H54 (cell line): ENCODE data around the gene VAV3.

ENCODE experiments used
- DNase-seq: peaks from one replicate; pipeline ENCODE4 v3.0.0; 2011; ENCODE audit warnings: low spot score, mixed read lengths; ENCODE audit not compliant: insufficient read length
- FAIRE-seq: peaks from 3 replicates; lab custom pipeline; 2011; peaks lifted over from hg19 to GRCh38; lab: Jason Lieb, UNC
- POLR2A ChIP-seq: IDR thresholded peaks from 2 replicates; pipeline ENCODE4 v1.6.1; 2011; ENCODE audit warnings: low read depth, mild to moderate bottlenecking, low read length

Gene VAV3

GRCh38 chr1:107524301-107524700, 440.7 kb downstream of the VAV3 start:
- no peak for TF ChIP-seq POLR2A
- DNase-seq (no peak), FAIRE-seq (no peak)

- FAIRE-seq, result no peak
- no peak for DNase-seq
- no peak for TF ChIP-seq POLR2A
Measured at GRCh38 chr1:107523736-107524135, 441.2 kb downstream of the VAV3 start.

- no peak for TF ChIP-seq POLR2A
- no peak for FAIRE-seq
- no peak for DNase-seq
Measured at GRCh38 chr1:107523061-107523460, 441.9 kb downstream of the VAV3 start.
